Activated B cell treated with CpG ODN at 0.5 μM for 24 hours (primary cell): ENCODE results near the gene TTBK1. TPM values are rescaled to one million over a fixed set of nuclear protein-coding genes. Genes with fewer than 3 reads are reported as not detected.

Experiments used
- ATAC-seq: fragments of 200-7000 bp; cut with Tn5 transposase; one replicate; pipeline ENCODE4 v1.10.0; 2021; ENCODE audit warnings: low read depth, mild to moderate bottlenecking, moderate library complexity
- CTCF ChIA-PET: fragments of 350-600 bp; sonication (Branson Sonifier 250); formaldehyde crosslinking; loops from one replicate; lab custom pipeline; 2021; ENCODE audit warnings: antibody characterized with exemption; lab: Charles Lee
- POLR2A ChIA-PET: fragments of 350-600 bp; sonication (Branson Sonifier 250); formaldehyde crosslinking; loops from one replicate; lab custom pipeline; 2021; ENCODE audit warnings: antibody characterized with exemption; lab: Charles Lee
- DNase-seq: peaks from one replicate; pipeline ENCODE4 v3.0.0; 2022
- H3K27ac Mint-ChIP-seq: one replicate; pipeline ENCODE4 v1.8.0; 2020; ENCODE audit warnings: mixed read lengths
- H3K27me3 Mint-ChIP-seq: one replicate; pipeline ENCODE4 v1.8.0; 2021; ENCODE audit warnings: mixed read lengths
- H3K36me3 Mint-ChIP-seq: one replicate; pipeline ENCODE4 v1.8.0; 2021; ENCODE audit warnings: low read depth, mixed read lengths
- H3K4me1 Mint-ChIP-seq: one replicate; pipeline ENCODE4 v1.8.0; 2021; ENCODE audit warnings: mixed read lengths
- H3K4me3 Mint-ChIP-seq: one replicate; pipeline ENCODE4 v1.8.0; 2020; ENCODE audit warnings: mild to moderate bottlenecking, mixed read lengths
- H3K9me3 Mint-ChIP-seq: one replicate; pipeline ENCODE4 v1.8.0; 2020; ENCODE audit warnings: mixed read lengths
- intact Hi-C: fragments of 100-400 bp; cut with micrococcal nuclease; formaldehyde crosslinking; loops from one replicate; pipeline ENCODE4 v1.15.1; 2024
- total RNA-seq: library from RNA; stranded (reverse); gene quantifications from 2 replicates; pipeline ENCODE4 v1.2.3, GENCODE V29; 2022
- TF ChIP-seq, protein P1 (sequence below): fragments of 200-600 bp; IDR thresholded peaks from one replicate; pipeline ENCODE4 v1.8.0; 2022; ENCODE audit warnings: antibody characterized with exemption, mild to moderate bottlenecking

The TTBK1 gene
- total RNA-seq, 1 donor from 2014 or later = 0.13 TPM

DNA sequence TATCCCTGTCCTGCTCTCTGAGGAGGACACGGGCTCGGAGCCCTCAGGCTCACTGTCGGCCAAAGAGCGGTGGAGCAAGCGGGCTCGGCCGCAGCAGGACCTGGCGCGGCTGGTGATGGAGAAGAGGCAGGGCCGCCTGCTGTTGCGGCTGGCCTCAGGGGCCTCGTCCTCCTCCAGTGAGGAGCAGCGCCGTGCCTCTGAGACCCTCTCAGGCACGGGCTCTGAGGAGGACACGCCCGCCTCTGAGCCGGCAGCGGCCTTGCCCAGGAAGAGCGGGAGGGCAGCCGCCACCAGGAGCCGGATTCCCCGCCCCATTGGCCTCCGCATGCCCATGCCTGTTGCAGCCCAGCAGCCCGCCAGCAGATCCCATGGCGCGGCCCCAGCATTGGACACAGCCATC, 40.6 kb downstream of the TTBK1 start:
- no peak for ATAC-seq
- Mint-ChIP-seq H3K27ac (no peak overlapping the region), H3K36me3 (no peaks in the 10 kb centered on the region), H3K4me1 (peaks cover 7% of the 10 kb centered on the region), H3K9me3 (no peaks in the 10 kb centered on the region), H3K4me3 (no peak overlapping the region), H3K27me3 (peaks cover 38% of the 10 kb centered on the region)
- DNase-seq = no peak
- POLR2A ChIA-PET = no interaction called here
- intact Hi-C loops = no loop called here
- TF ChIP-seq, protein P1, sequence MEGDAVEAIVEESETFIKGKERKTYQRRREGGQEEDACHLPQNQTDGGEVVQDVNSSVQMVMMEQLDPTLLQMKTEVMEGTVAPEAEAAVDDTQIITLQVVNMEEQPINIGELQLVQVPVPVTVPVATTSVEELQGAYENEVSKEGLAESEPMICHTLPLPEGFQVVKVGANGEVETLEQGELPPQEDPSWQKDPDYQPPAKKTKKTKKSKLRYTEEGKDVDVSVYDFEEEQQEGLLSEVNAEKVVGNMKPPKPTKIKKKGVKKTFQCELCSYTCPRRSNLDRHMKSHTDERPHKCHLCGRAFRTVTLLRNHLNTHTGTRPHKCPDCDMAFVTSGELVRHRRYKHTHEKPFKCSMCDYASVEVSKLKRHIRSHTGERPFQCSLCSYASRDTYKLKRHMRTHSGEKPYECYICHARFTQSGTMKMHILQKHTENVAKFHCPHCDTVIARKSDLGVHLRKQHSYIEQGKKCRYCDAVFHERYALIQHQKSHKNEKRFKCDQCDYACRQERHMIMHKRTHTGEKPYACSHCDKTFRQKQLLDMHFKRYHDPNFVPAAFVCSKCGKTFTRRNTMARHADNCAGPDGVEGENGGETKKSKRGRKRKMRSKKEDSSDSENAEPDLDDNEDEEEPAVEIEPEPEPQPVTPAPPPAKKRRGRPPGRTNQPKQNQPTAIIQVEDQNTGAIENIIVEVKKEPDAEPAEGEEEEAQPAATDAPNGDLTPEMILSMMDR = no peak
- CTCF ChIA-PET = no interaction called here

DNA sequence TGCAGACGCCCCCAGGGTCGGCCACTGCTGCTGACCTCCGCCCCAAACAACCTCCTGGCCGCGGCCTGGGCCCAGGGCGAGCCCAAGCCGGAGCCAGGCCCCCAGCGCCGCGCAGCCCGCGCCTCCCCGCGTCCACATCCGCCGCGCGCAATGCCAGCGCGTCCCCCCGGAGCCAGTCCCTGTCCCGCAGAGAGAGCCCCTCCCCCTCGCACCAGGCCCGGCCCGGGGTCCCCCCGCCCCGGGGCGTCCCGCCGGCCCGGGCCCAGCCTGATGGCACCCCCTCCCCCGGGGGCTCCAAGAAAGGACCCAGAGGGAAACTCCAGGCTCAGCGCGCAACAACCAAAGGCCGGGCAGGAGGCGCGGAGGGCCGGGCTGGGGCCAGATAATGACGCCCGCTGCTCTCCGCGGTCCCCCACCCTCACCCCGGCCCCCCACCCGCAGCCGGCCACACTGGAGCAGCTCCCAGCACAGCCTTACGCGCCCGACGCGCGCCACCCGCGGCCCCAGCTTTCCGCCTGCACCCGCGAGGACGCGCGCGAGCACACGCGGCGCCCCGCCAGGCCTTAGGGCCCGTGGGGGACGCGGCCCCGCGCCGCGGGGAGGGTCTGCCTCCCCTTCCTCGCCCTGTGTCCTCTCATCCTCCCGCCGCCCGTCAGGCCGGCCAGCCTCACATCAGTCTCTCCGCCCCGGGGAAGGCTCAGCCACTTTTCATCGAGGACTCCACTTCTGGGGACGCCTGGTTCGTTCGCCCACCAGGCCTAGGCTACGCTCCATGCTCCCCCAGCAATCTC, 41.9 kb downstream of the TTBK1 start:
- intact Hi-C loops = no loop called here
- Mint-ChIP-seq H3K27ac (no peak overlapping the region), H3K27me3 (peaks cover 36% of the 10 kb centered on the region), H3K4me3 (no peak overlapping the region), H3K4me1 (peaks cover 7% of the 10 kb centered on the region), H3K9me3 (no peaks in the 10 kb centered on the region), H3K36me3 (no peaks in the 10 kb centered on the region)
- DNase-seq = no peak
- CTCF ChIA-PET = no interaction called here
- ATAC-seq = no peak
- POLR2A ChIA-PET = no interaction called here
- TF ChIP-seq, protein P1 = no peak

DNA sequence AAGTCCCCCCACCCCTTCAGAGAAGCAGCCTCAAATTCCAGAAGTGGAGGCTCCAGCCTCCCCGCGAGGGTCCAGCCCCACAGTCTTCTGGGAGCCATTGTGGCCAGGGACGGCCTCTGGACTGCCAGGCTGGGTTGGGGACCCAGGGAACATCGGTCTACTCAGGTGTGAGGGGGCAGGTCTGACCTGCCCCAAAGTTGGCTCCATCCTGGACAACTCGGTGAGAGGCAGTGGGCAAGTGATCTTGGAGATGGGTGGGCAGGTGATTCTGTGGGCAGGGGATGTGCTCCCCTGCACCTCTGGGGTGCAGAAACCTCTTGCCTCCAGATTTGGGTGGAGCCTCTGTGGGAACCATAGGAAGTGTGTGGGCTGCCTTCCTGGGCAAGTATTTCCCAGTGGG, 42.6 kb downstream of the TTBK1 start:
- peaks cover 7% of the 10 kb centered on the region for H3K4me1 Mint-ChIP-seq
- no peak overlapping the region for H3K27ac Mint-ChIP-seq
- peaks cover 31% of the 10 kb centered on the region for H3K27me3 Mint-ChIP-seq
- ChIA-PET POLR2A (no interaction called here), CTCF (no interaction called here)
- DNase-seq = no peak
- TF ChIP-seq, protein P1 = no peak
- no peaks in the 10 kb centered on the region for H3K9me3 Mint-ChIP-seq
- intact Hi-C loops = no loop called here
- H3K36me3 Mint-ChIP-seq = no peaks in the 10 kb centered on the region
- no peak overlapping the region for H3K4me3 Mint-ChIP-seq
- no peak for ATAC-seq

DNA sequence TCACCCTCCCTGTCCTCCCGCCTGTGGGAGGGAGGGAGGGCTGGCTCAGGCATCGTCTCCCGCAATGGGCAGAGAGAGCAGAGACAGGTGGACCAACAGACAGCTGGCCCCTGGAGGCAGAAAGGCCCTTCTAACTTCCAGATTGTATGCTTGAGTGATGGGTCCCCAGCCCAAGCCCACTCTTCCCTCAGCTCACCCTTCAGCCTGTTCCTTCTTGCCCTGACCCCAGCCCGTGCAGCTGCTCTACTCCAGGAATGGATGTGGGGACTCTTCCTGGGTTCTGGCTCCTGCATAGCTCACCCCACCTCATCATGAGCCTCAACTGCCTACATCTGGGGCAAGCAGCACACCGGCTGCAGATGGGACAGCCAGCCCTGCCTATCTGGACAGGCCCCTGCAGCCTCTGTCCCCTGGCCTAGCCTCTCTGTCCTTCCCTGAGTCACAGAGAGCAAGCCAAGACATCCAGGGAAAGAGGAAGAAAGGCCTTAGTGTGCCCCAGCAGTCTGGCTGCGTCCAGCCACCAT, 43.2 kb downstream of the TTBK1 start:
- ATAC-seq (no peak), DNase-seq (no peak)
- TF ChIP-seq, protein P1 = no peak
- Mint-ChIP-seq H3K27ac (no peak overlapping the region), H3K4me3 (no peak overlapping the region), H3K36me3 (no peaks in the 10 kb centered on the region), H3K9me3 (no peaks in the 10 kb centered on the region), H3K27me3 (peaks cover 31% of the 10 kb centered on the region), H3K4me1 (peaks cover 7% of the 10 kb centered on the region)
- ChIA-PET POLR2A (no interaction called here), CTCF (no interaction called here)
- intact Hi-C loops = no loop called here

DNA sequence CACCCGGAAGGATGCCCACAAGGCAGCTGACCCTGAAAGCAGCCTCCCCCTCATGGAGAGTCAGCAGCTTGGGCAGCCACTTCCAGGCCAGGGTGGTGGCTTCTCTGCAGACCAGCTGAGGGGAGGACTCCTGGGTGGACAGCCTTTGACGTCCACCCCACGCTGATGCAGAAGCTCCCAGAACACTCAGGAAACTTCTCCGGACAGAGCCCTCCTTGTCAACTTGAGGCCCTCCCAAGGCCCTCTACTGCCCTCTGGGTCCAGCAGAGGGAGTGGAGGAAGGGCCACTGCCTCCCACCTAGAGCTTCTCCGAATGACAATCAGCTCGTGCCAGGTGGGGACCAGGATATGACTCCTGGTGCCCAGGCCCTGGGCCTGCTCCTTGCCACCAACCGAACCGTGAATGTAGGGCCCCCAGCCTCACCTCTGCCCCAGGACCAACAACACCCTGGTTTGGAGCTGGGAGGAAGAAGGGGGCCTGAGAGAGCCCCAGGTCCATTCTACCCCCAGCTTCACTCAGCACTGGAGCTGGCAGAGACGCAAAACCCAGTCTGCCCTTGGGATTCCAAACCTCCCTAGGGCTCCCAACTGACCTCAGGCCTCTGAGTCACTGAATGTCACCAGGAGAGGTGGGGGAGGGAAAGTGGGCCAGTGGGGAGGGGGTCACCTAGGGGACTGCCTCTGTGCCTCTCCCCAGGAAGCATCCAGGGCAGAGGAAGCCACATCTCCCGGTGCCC, 43.9 kb downstream of the TTBK1 start:
- no peak overlapping the region for H3K27ac Mint-ChIP-seq
- DNase-seq = no peak
- CTCF ChIA-PET = interaction anchor here (0.6 kb wide), 1 partner anchor 138 kb away, joined by 4 read pairs; no protein-coding TSS in a partner anchor
- intact Hi-C loops = no loop called here
- TF ChIP-seq, protein P1 = no peak
- POLR2A ChIA-PET = no interaction called here
- no peaks in the 10 kb centered on the region for H3K9me3 Mint-ChIP-seq
- peaks cover 7% of the 10 kb centered on the region for H3K4me1 Mint-ChIP-seq
- H3K36me3 Mint-ChIP-seq = no peaks in the 10 kb centered on the region
- ATAC-seq = peak; percentile 37
- H3K4me3 Mint-ChIP-seq = no peak overlapping the region
- H3K27me3 Mint-ChIP-seq = peaks cover 30% of the 10 kb centered on the region
